ENCODE measurements around the gene COL6A5. TPM values are rescaled to one million over a fixed set of nuclear protein-coding genes. Genes with fewer than 3 reads are reported as not detected.

Gene COL6A5
- total RNA-seq, 1 donor = not detected

GRCh38 chr3:130414457-130414856 is 69.0 kb downstream of the COL6A5 start:
- DNase-seq (ENCODE audit: insufficient read length, low spot score, missing footprints) = no peak
- H2AFZ ChIP-seq (ENCODE audit: low read length) = no peak overlapping the region
- no peak overlapping the region for H3K4me3 ChIP-seq (ENCODE audit: insufficient read depth, low read length)
- no peaks in the 10 kb centered on the region for H3K4me1 ChIP-seq (ENCODE audit: insufficient read depth, low read length)
- H3K4me2 ChIP-seq (ENCODE audit: insufficient read depth, low read length) = no peak overlapping the region
- TF ChIP-seq, protein P1, sequence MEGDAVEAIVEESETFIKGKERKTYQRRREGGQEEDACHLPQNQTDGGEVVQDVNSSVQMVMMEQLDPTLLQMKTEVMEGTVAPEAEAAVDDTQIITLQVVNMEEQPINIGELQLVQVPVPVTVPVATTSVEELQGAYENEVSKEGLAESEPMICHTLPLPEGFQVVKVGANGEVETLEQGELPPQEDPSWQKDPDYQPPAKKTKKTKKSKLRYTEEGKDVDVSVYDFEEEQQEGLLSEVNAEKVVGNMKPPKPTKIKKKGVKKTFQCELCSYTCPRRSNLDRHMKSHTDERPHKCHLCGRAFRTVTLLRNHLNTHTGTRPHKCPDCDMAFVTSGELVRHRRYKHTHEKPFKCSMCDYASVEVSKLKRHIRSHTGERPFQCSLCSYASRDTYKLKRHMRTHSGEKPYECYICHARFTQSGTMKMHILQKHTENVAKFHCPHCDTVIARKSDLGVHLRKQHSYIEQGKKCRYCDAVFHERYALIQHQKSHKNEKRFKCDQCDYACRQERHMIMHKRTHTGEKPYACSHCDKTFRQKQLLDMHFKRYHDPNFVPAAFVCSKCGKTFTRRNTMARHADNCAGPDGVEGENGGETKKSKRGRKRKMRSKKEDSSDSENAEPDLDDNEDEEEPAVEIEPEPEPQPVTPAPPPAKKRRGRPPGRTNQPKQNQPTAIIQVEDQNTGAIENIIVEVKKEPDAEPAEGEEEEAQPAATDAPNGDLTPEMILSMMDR (IDR thresholded peaks at IDR 0.05; ENCODE audit: extremely low read depth, low read depth, low read length) = no peak
- no peaks in the 10 kb centered on the region for H3K36me3 ChIP-seq (ENCODE audit: insufficient read depth, low read length)
- H3K27me3 ChIP-seq (ENCODE audit: insufficient read depth, low read length) = no peaks in the 10 kb centered on the region
- no peaks in the 10 kb centered on the region for H4K20me1 ChIP-seq (ENCODE audit: insufficient read depth, low read length)
- H3K9me3 ChIP-seq (ENCODE audit: low read depth, low read length) = no peaks in the 10 kb centered on the region
- no peak overlapping the region for H3K27ac ChIP-seq (ENCODE audit: low read depth, low read length)
- H3K79me2 ChIP-seq (ENCODE audit: insufficient read depth, low read length) = no peaks in the 10 kb centered on the region

DNA sequence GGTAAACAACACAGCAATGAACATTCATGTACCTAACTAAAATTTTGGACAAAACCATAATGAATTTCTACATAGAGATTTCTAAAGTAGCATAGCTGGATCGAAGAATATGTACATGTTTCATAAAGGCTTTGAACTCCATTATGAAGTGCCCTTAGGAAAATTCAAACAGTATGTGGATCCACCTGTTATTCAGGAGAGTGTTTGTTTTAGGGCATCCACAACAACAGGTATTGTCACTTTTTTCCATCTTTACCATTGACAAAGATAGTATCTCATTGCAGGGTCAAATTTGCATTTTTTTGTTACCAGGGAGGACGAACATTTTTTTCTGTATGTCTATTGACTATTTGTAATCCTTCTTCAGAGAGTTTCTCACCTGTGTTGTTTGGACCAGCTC is 75.0 kb downstream of the COL6A5 start:
- TF ChIP-seq, protein P1 (IDR thresholded peaks at IDR 0.05; ENCODE audit: extremely low read depth, low read depth, low read length) = no peak
- no peak for DNase-seq (ENCODE audit: insufficient read length, low spot score, missing footprints)

DNA sequence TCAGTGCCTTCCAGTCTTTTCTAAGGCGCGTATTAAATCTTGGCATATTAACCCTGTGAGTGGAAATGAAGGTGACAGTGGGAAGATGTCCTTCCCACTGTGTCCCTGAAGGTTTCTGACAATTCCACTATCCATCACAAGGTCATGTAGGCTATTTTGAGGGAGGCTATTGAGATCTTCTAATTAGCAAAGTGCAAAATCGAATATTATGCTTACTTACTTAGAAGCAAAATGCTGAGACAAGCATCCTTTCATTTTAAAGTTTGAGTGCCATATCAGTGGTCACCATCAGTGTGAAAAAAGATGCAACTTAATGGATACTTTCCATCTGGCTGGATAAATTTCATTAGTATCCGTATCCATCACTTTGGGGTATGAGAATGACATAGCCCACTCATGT is 77.6 kb downstream of the COL6A5 start:
- Histone ChIP-seq H4K20me1 (ENCODE audit: insufficient read depth, low read length) (no peaks in the 10 kb centered on the region), H3K79me2 (ENCODE audit: insufficient read depth, low read length) (no peaks in the 10 kb centered on the region), H3K4me2 (ENCODE audit: insufficient read depth, low read length) (no peak overlapping the region), H3K27ac (ENCODE audit: low read depth, low read length) (no peak overlapping the region), H2AFZ (ENCODE audit: low read length) (no peak overlapping the region), H3K4me1 (ENCODE audit: insufficient read depth, low read length) (no peaks in the 10 kb centered on the region), H3K36me3 (ENCODE audit: insufficient read depth, low read length) (no peaks in the 10 kb centered on the region), H3K4me3 (ENCODE audit: insufficient read depth, low read length) (no peak overlapping the region), H3K27me3 (ENCODE audit: insufficient read depth, low read length) (no peaks in the 10 kb centered on the region), H3K9me3 (ENCODE audit: low read depth, low read length) (no peaks in the 10 kb centered on the region)
- TF ChIP-seq, protein P1 (IDR thresholded peaks at IDR 0.05; ENCODE audit: extremely low read depth, low read depth, low read length) = no peak
- no peak for DNase-seq (ENCODE audit: insufficient read length, low spot score, missing footprints)

More for the DNA sequence above, 75.0 kb downstream of the COL6A5 start:
- no peaks in the 10 kb centered on the region for H3K9me3 ChIP-seq (ENCODE audit: low read depth, low read length)
- no peaks in the 10 kb centered on the region for H4K20me1 ChIP-seq (ENCODE audit: insufficient read depth, low read length)
- no peaks in the 10 kb centered on the region for H3K36me3 ChIP-seq (ENCODE audit: insufficient read depth, low read length)
- H3K4me2 ChIP-seq (ENCODE audit: insufficient read depth, low read length) = no peak overlapping the region
- H2AFZ ChIP-seq (ENCODE audit: low read length) = no peak overlapping the region
- H3K79me2 ChIP-seq (ENCODE audit: insufficient read depth, low read length) = no peaks in the 10 kb centered on the region
- no peak overlapping the region for H3K4me3 ChIP-seq (ENCODE audit: insufficient read depth, low read length)
- no peaks in the 10 kb centered on the region for H3K27me3 ChIP-seq (ENCODE audit: insufficient read depth, low read length)
- no peak overlapping the region for H3K27ac ChIP-seq (ENCODE audit: low read depth, low read length)
- no peaks in the 10 kb centered on the region for H3K4me1 ChIP-seq (ENCODE audit: insufficient read depth, low read length)

GRCh38 chr3:130424837-130425236 is 79.4 kb downstream of the COL6A5 start:
- no peak overlapping the region for H3K4me3 ChIP-seq (ENCODE audit: insufficient read depth, low read length)
- H3K36me3 ChIP-seq (ENCODE audit: insufficient read depth, low read length) = no peaks in the 10 kb centered on the region
- H3K4me1 ChIP-seq (ENCODE audit: insufficient read depth, low read length) = no peaks in the 10 kb centered on the region
- no peak overlapping the region for H2AFZ ChIP-seq (ENCODE audit: low read length)
- no peaks in the 10 kb centered on the region for H3K27me3 ChIP-seq (ENCODE audit: insufficient read depth, low read length)
- no peaks in the 10 kb centered on the region for H4K20me1 ChIP-seq (ENCODE audit: insufficient read depth, low read length)
- H3K9me3 ChIP-seq (ENCODE audit: low read depth, low read length) = no peaks in the 10 kb centered on the region
- no peak for DNase-seq (ENCODE audit: insufficient read length, low spot score, missing footprints)
- TF ChIP-seq, protein P1 (IDR thresholded peaks at IDR 0.05; ENCODE audit: extremely low read depth, low read depth, low read length) = no peak
- H3K4me2 ChIP-seq (ENCODE audit: insufficient read depth, low read length) = no peak overlapping the region
- H3K79me2 ChIP-seq (ENCODE audit: insufficient read depth, low read length) = no peaks in the 10 kb centered on the region
- H3K27ac ChIP-seq (ENCODE audit: low read depth, low read length) = no peak overlapping the region
